ENCODE measurements around the gene RPP40.

Gene RPP40

GRCh38 chr6:5004373-5005037 is 668 bp upstream of the RPP40 start:
- TF ChIP-seq, protein P1, sequence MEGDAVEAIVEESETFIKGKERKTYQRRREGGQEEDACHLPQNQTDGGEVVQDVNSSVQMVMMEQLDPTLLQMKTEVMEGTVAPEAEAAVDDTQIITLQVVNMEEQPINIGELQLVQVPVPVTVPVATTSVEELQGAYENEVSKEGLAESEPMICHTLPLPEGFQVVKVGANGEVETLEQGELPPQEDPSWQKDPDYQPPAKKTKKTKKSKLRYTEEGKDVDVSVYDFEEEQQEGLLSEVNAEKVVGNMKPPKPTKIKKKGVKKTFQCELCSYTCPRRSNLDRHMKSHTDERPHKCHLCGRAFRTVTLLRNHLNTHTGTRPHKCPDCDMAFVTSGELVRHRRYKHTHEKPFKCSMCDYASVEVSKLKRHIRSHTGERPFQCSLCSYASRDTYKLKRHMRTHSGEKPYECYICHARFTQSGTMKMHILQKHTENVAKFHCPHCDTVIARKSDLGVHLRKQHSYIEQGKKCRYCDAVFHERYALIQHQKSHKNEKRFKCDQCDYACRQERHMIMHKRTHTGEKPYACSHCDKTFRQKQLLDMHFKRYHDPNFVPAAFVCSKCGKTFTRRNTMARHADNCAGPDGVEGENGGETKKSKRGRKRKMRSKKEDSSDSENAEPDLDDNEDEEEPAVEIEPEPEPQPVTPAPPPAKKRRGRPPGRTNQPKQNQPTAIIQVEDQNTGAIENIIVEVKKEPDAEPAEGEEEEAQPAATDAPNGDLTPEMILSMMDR (IDR thresholded peaks at IDR 0.05; ENCODE audit: borderline replicate concordance, control extremely low read depth, extremely low read depth, insufficient read depth, missing control alignments) = no peak
- in situ Hi-C loops (cut with MboI; ENCODE audit: low sequenced_read_pairs, unreplicated experiment) = no loop called here
- no peak for DNase-seq (ENCODE audit: low spot score)

DNA sequence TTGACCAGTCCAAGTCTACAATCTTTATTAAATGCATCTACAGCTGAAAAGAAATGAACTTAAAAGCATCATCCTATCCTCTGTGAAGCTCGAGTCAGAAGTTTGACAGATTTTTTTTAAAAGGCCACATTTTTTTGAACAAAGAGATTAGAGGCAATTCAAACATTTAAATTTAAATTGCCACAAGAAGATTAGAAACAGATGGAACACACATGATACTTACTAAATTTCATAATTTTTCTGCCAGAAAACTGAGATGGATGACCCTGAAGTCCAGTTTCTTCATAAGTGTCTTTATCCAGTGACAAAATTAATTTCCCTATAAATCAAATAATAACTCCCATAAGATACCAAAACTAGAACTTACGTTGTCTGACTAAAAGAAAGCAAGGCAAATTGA is 4.3 kb downstream of the RPP40 start:
- no peak for DNase-seq (ENCODE audit: low spot score)
- in situ Hi-C loops (cut with MboI; ENCODE audit: low sequenced_read_pairs, unreplicated experiment) = no loop called here
- TF ChIP-seq, protein P1 (IDR thresholded peaks at IDR 0.05; ENCODE audit: borderline replicate concordance, control extremely low read depth, extremely low read depth, insufficient read depth, missing control alignments) = no peak

DNA sequence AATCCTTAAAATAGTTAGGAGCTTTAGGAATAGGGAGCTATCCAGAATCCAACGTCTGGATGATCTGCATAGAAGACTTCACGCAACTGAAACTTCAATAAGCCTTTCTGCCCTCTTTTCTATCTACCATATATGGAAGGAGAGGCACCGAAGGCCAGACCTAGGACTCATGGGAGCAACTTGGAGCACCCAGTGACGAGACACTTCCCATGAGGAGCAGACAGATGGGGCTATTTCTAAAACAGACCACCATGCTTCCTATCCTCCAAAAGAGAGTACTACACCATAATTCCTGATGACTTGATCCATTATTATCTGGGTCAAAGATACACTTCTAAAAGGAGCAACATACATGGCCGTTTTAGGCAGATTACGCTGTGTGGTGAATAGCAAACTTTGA is 6.0 kb downstream of the RPP40 start:
- DNase-seq (ENCODE audit: low spot score) = no peak
- in situ Hi-C loops (cut with MboI; ENCODE audit: low sequenced_read_pairs, unreplicated experiment) = no loop called here
- TF ChIP-seq, protein P1 (IDR thresholded peaks at IDR 0.05; ENCODE audit: borderline replicate concordance, control extremely low read depth, extremely low read depth, insufficient read depth, missing control alignments) = no peak

DNA sequence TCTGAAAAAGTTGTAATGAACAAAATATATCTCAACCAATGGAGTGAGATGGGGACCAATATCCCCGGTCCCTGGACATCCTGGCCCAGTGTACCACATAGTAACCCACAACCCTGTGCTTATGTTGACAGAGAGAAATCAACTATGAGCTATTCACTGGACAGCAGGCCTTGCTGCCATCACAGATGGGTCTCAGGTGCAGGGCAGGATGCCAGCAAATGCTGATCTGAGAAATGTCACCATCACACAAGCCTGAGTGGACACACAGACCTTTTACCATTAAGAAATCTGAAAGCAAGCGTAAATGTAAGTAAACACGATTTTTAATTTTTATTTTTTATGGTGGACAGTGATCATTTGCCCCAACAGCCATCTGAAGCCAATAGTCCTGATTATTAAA is 9.1 kb downstream of the RPP40 start:
- TF ChIP-seq, protein P1 (IDR thresholded peaks at IDR 0.05; ENCODE audit: borderline replicate concordance, control extremely low read depth, extremely low read depth, insufficient read depth, missing control alignments) = no peak
- in situ Hi-C loops (cut with MboI; ENCODE audit: low sequenced_read_pairs, unreplicated experiment) = no loop called here
- no peak for DNase-seq (ENCODE audit: low spot score)

- TF ChIP-seq, protein P1 (IDR thresholded peaks at IDR 0.05; ENCODE audit: borderline replicate concordance, control extremely low read depth, extremely low read depth, insufficient read depth, missing control alignments) = no peak
- in situ Hi-C loops (cut with MboI; ENCODE audit: low sequenced_read_pairs, unreplicated experiment) = no loop called here
- no peak for DNase-seq (ENCODE audit: low spot score)
Measured at GRCh38 chr6:4987432-4987831, 16.4 kb downstream of the RPP40 start.

DNA sequence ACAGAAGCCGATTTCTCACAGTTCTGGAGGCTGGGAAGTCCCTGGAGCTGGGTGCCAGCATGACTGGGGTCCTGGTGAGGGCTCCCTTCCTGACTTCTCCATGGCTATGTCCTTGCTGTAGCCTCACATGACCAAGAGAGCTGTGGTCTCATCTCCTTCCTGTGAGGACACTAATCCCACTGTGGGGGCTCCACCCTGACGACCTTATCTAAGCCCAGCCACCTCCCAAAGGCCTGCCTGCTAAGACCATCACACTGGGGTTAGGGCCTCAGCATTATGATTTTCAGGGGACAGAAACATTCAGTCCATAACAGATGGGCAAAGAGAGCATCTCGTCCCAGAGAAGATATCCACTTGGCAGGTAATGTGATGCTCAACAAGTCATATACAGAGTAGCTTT is 16.8 kb downstream of the RPP40 start:
- in situ Hi-C loops (cut with MboI; ENCODE audit: low sequenced_read_pairs, unreplicated experiment) = no loop called here
- DNase-seq (ENCODE audit: low spot score) = no peak
- TF ChIP-seq, protein P1 (IDR thresholded peaks at IDR 0.05; ENCODE audit: borderline replicate concordance, control extremely low read depth, extremely low read depth, insufficient read depth, missing control alignments) = no peak

All from GM13976 (cell line).